ENCODE measurements around the gene TOLLIP.

Gene TOLLIP

DNA sequence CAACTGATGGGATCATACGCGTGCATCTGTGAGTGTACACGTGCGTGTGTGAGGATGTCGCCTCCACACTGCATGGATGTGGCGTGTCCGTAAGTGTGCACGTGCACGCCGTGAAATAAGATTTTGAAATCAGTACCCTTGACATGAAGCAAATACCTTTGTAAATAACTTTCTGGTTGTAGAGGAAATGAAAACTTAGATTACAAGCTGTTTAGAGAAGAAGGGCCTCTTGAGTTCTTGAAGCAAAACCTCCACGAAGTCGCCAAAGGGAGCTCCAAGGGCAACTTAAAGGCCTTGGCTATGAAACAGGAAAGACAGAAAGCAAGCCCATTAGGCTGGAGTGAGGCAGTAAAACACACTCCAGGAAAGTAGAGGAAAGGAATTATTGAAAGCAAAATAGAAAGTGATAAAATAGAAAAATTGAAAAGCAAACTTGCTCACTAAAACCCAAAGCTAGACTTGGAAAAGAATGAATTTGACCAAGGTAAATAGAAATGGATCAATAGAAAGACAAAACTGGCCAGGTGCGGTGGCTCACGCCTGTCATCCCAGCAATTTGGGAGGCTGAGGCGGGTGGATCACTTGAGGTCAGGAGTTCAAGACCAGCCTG lies 29.7 kb upstream of the TOLLIP start:
- no peak for DNase-seq (ENCODE audit: low read depth, low spot score)

DNA sequence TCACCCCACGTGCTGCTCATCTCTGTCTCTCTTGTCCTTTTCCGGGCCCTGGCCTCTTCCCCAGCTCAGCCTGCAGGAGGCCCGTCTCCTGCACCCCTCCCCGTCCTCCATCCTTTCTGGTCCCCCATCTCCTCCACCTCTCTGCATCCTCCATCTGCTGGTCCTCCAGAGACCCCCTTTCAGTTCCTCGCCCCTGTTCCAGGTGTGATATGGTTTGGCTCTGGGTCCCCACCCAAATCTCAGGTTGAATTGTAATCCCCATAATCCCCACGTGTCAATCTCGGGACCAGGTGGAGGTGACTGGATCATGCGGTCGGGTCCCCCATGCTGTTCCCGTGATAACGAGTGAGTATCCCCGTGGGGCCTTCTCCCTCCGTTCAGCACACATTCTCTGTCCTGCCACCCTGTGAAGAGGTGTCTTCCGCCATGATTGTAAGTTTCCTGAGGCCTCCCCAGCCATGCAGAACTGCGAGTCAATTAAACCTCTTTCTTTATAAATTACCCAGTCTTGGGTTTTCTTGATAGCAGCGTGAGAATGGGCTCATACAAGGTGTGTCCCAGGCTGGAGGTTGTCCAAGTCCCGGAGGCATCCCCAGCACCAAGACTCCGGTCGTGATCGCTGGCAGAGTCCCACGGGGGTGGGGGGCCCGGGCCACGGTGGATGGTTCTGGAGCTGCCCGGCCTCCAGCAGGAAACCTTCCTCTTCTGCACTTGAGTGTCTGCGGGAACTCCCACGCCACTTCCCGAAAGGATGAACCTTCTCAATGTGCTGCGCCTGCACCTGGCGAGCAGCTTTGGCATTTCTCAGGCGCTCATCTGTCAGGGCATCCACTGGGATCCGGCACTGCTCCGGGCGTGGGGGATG lies 29.0 kb upstream of the TOLLIP start:
- no peak for DNase-seq (ENCODE audit: low read depth, low spot score)
- Histone ChIP-seq H3K27ac (peak overlapping the region; percentile 68; the same call in 1 of the 2 replicates), H3K9me3 (ENCODE audit: low read depth, low read length) (no peaks in the 10 kb centered on the region)

More for the DNA sequence above, 29.7 kb upstream of the TOLLIP start:
- H3K9me3 ChIP-seq (ENCODE audit: low read depth, low read length): no peaks in the 10 kb centered on the region
- no peaks in the 10 kb centered on the region for H3K36me3 ChIP-seq (ENCODE audit: insufficient read depth, low read length)
- TF ChIP-seq EZH2 (IDR thresholded peaks at IDR 0.05): no peak
- TF ChIP-seq POLR2AphosphoS5 (IDR thresholded peaks at IDR 0.05; ENCODE audit: borderline replicate concordance, low read depth, low read length): no peak
- no peak for TF ChIP-seq FOXP2 (optimal IDR thresholded peaks at IDR 0.05; ENCODE audit: control extremely low read depth, extremely low read length, insufficient read depth)
- no peak overlapping the region for H3K9ac ChIP-seq (ENCODE audit: insufficient read length)
- peak overlapping the region; percentile 68 for H3K27ac ChIP-seq
- H3K4me3 ChIP-seq: no peak overlapping the region

DNA sequence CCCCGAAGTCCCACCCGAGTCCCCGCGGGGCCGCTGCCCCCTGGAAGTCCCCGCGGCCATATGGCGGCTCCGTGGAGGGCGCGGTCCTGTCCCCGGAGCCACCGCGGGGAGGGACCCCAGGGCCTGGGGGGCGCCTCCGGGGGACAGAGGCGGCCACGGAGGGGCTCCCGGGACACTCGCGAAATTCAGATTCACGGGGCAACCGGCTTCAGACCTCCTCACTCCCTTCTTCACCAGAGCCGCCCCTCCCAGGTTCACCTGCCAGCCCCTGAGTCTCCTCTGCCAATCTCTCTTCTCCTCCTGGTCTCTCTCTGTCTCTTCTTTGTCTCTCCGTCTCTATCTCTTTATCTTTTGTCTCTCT lies 28.2 kb upstream of the TOLLIP start:
- Histone ChIP-seq H3K27ac (no peak overlapping the region), H3K9ac (ENCODE audit: insufficient read length) (no peak overlapping the region), H3K9me3 (ENCODE audit: low read depth, low read length) (no peaks in the 10 kb centered on the region), H3K4me3 (no peak overlapping the region), H3K36me3 (ENCODE audit: insufficient read depth, low read length) (no peaks in the 10 kb centered on the region)
- TF ChIP-seq POLR2AphosphoS5 (IDR thresholded peaks at IDR 0.05; ENCODE audit: borderline replicate concordance, low read depth, low read length) (no peak), EZH2 (IDR thresholded peaks at IDR 0.05) (no peak)
- no peak for DNase-seq (ENCODE audit: low read depth, low spot score)

More for the DNA sequence above, 29.0 kb upstream of the TOLLIP start:
- Histone ChIP-seq H3K4me3 (no peak overlapping the region), H3K9ac (ENCODE audit: insufficient read length) (no peak overlapping the region), H3K36me3 (ENCODE audit: insufficient read depth, low read length) (no peaks in the 10 kb centered on the region)
- TF ChIP-seq FOXP2 (optimal IDR thresholded peaks at IDR 0.05; ENCODE audit: control extremely low read depth, extremely low read length, insufficient read depth): no peak
- no peak for TF ChIP-seq POLR2AphosphoS5 (IDR thresholded peaks at IDR 0.05; ENCODE audit: borderline replicate concordance, low read depth, low read length)
- no peak for TF ChIP-seq EZH2 (IDR thresholded peaks at IDR 0.05)

DNA sequence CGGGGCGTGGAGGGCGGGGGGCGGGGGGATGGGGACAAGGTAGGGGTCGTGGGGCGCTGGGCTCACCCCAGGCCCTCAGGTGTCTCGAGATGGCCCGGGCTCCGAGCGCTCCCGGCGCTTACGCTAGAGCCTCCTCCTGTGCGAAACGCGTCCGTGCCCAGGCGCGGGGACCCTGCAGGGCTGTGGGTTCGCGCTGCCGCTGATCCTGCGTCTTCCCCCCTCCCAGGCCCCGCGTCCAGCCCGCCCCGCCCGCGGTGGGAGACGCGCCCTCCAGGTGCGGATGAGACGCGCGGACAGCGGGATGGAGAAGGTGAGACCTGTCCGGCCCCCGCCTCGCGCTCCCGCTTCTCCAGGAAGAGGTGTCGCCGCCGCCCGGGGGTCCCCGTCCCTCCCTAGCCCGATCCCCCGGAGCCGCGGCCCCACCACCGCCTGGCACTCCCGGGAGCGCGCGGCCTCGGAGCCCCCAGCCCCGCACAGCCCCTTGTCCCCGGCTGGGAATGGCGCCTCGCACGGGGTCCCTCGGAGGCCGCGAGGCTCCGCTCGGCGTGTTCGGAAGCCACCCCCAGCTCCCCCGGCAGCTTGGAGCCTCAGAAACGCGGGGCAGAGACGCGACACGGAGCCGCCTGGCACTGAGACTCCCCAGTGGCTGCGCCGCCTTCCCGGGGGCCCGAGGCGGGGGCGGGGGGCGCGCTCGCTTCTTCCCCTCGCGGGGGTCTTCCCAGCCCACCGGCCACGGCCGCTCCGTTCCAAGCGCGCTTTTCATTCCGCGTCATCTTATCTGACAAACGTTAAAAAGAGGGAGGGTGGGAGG lies 27.6 kb upstream of the TOLLIP start:
- Histone ChIP-seq H3K9ac (ENCODE audit: insufficient read length) (no peak overlapping the region), H3K4me3 (no peak overlapping the region), H3K36me3 (ENCODE audit: insufficient read depth, low read length) (no peaks in the 10 kb centered on the region), H3K27ac (no peak overlapping the region), H3K9me3 (ENCODE audit: low read depth, low read length) (no peaks in the 10 kb centered on the region)
- no peak for DNase-seq (ENCODE audit: low read depth, low spot score)
- no peak for TF ChIP-seq FOXP2 (optimal IDR thresholded peaks at IDR 0.05; ENCODE audit: control extremely low read depth, extremely low read length, insufficient read depth)
- TF ChIP-seq EZH2 (IDR thresholded peaks at IDR 0.05): no peak
- no peak for TF ChIP-seq POLR2AphosphoS5 (IDR thresholded peaks at IDR 0.05; ENCODE audit: borderline replicate concordance, low read depth, low read length)

DNA sequence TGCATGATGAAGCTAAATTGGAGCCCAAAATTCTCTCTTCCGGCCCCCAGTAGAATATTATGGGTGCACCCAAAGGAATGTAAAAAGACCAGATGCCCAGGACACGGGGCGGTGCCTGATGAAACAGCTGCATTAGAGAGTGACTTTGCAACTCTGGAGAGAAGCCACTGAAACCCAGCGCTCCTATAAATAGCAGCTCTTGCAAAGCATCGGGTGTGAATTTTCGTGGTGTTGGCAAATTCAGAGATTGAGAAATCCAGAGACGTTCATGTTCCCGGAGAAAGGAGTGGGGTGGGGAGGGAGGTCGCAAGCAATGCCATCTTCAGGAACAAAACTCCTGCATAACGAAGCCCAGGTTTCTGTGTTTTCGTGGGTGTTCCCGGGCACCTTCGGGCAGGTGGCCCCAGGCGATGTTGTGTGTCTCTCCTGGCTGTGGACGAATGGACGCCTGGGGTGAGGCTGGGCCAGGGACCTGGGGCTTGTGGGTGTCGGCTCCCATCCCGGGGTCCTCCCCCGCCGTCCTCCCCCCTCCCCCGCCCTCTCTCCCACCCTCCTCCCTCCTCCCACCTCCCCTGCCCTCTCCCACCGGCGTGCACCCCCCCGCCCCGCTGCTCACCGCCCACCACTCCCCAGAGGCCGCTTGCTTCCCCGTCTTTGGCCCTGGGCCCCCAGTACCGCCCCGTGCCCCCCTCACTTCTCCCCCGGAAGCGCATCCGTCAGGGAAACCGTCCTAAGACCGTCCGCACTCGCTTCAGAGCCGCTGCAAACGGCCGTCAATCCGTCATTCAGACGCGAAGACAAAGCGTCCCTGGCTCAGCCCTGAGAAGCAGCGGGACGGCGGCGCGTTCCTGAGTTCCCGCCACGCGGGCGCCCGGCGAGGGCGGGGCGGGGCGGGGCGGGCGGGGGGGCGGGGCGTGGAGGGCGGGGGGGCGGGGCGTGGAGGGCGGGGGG lies 26.7 kb upstream of the TOLLIP start:
- DNase-seq (ENCODE audit: low read depth, low spot score): peak; percentile 35
- Histone ChIP-seq H3K36me3 (ENCODE audit: insufficient read depth, low read length) (no peaks in the 10 kb centered on the region), H3K9ac (ENCODE audit: insufficient read length) (peak overlapping the region; percentile 68), H3K27ac (peak overlapping the region; percentile 70; the same call in 1 of the 2 replicates), H3K4me3 (peak overlapping the region; percentile 71), H3K9me3 (ENCODE audit: low read depth, low read length) (no peaks in the 10 kb centered on the region)
- TF ChIP-seq POLR2AphosphoS5 (IDR thresholded peaks at IDR 0.05; ENCODE audit: borderline replicate concordance, low read depth, low read length) (peak; percentile 64; the same call in 1 of the 2 replicates), EZH2 (IDR thresholded peaks at IDR 0.05) (no peak)

DNA sequence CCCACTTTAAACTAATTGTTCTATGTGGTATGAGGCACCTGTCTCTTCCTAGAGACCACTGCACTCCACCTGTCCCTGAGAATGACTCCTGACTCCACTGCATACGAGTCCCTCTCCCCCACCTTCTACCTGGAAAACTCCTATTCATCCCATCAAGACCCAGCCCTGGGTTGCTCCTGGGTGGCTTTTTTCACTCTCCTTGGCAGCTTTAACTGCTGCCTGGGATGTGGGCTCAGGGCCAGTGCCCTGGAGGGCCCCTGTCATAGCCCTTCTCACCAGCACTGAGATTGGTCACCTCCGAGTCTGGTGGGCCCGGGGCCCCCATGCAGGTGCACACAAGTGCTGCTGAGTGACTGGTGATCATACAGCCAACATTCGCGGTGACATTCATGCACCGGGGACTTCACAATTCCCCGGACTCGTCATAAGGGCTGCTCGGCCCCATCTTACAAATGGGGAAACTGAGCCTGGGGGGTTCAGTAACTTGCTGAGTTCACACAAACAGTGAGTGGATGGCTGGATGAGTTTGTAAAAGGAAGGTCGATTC lies 25.9 kb upstream of the TOLLIP start:
- H3K9ac ChIP-seq (ENCODE audit: insufficient read length): no peak overlapping the region
- peak overlapping the region; percentile 67; the same call in 1 of the 2 replicates for H3K27ac ChIP-seq
- no peak for TF ChIP-seq POLR2AphosphoS5 (IDR thresholded peaks at IDR 0.05; ENCODE audit: borderline replicate concordance, low read depth, low read length)
- no peak for TF ChIP-seq EZH2 (IDR thresholded peaks at IDR 0.05)
- no peak for TF ChIP-seq FOXP2 (optimal IDR thresholded peaks at IDR 0.05; ENCODE audit: control extremely low read depth, extremely low read length, insufficient read depth)

DNA sequence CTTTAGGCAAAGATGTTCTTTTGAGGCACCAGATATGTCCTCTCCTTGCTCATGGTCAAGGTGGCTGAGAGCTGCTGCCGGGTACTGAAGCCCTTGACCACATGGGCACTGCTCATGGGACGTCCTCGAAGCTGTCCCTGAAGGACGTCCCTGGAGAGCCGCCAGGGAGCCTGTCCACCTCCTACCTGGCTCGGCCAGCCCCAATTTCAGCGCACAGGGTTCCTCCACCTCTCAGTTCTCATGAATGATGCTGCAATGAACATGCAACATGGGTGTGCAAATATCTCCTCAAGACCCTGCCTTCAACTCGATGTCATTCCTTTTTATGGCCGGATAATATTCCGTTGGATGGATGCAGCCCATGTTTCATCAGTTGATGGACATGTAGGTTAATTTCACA lies 24.4 kb upstream of the TOLLIP start:
- Histone ChIP-seq H3K27ac (no peak overlapping the region), H3K9ac (ENCODE audit: insufficient read length) (no peak overlapping the region), H3K36me3 (ENCODE audit: insufficient read depth, low read length) (no peaks in the 10 kb centered on the region), H3K9me3 (ENCODE audit: low read depth, low read length) (no peaks in the 10 kb centered on the region), H3K4me3 (no peak overlapping the region)
- TF ChIP-seq FOXP2 (optimal IDR thresholded peaks at IDR 0.05; ENCODE audit: control extremely low read depth, extremely low read length, insufficient read depth) (no peak), EZH2 (IDR thresholded peaks at IDR 0.05) (no peak)
- DNase-seq (ENCODE audit: low read depth, low spot score): no peak

More for the DNA sequence above, 25.9 kb upstream of the TOLLIP start:
- no peaks in the 10 kb centered on the region for H3K9me3 ChIP-seq (ENCODE audit: low read depth, low read length)
- no peak for DNase-seq (ENCODE audit: low read depth, low spot score)
- no peaks in the 10 kb centered on the region for H3K36me3 ChIP-seq (ENCODE audit: insufficient read depth, low read length)
- peak overlapping the region; percentile 71 for H3K4me3 ChIP-seq
